Pulmonary artery endothelial cell (primary cell): ENCODE measurements around the gene PSMB11. TPM values are rescaled to one million over a fixed set of nuclear protein-coding genes. Genes with fewer than 3 reads are reported as not detected.
A peak's percentile ranks its signal among the peaks of the same experiment; 100 is the strongest.

Experiments
- DNase-seq: peaks from one replicate; pipeline ENCODE4 v3.0.0-alpha.2; 2011; ENCODE audit warnings: low read depth, low spot score
- total RNA-seq: library from RNA; depleted of rRNA; stranded (reverse); fragments of >200 nt; gene quantifications from 2 replicates; pipeline ENCODE4 v1.2.3, GENCODE V29; 2014

Gene PSMB11
- total RNA-seq, 1 donor from 2014 or later: not detected

DNA sequence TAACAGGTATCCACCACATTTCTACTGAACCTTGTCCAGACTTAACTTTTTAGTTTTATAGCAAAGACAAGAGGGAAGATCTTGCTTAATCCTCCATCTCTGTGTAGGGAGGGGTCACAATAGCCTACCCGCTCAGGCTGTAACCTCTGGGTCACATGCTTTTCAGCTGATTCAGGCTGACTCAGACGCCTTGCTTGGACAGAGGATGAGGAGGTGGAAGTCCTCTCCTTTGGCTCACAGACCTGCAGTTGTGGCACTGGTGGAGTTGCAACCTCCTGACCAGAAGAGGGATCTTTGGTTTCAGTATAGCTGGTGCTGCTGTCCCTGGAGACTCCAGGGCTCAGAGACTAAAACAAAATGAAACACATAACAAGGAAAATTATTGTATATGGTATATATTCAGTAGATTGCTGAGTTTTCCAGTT is 36.7 kb downstream of the PSMB11 start:
- DNase-seq: peak; percentile 70

DNA sequence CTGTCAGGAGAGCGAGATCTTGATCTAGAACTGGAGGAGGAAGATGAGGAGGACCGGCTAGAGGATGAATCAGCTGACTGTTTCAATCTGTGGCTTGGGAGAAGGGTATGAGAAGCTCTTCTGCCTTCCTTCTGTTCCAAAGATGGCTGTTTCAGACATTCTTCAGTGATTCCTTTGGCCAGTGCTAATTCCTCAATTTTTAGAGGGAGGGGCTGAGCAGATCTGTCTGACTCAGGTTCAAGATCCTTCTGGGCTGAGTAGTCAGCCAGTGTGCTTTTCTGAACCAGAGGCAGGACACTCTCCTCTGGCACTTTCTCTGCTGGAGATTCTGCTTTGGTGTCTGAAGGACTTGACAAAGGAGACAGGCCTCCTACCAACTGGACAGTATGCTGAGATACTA is 37.7 kb downstream of the PSMB11 start:
- no peak for DNase-seq

DNA sequence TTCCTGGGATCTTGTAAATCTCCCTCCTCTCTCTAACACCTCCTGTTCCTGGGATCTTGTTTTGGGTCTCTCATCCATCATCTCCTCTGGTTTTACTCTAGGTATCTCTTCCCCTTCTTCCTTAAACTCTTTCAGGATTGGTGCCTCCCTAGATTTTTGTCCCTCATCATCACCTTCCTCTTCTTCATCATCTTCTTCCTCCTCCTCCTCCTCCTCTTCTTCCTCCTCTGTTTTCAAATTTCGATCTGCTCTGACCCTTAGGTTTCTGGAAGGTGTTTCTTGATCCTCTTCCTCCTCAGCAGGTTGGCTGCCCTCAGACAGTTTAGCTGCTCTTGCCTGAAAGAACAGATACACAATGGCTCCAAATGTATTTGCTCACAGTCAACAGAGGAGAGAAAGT is 38.5 kb downstream of the PSMB11 start:
- DNase-seq: no peak

DNA sequence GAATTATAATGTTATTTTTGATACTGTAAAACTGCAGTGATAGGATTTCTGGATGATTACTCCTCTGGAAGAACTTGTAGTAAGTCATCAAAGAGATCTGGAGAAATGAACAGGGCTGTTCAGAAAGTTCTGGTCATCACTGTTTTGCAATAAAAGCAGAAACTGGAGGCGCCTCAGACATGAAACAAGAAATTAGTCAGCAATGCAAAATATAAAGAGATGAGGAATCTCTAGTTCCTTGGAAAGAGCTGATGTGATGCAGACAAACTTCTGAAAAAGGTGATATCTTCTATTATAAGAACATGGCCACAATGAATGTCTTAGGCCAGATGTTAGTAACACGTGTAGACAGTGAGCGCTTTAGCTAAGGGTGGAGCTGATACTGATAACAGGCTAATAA is 43.4 kb downstream of the PSMB11 start:
- DNase-seq: no peak

DNA sequence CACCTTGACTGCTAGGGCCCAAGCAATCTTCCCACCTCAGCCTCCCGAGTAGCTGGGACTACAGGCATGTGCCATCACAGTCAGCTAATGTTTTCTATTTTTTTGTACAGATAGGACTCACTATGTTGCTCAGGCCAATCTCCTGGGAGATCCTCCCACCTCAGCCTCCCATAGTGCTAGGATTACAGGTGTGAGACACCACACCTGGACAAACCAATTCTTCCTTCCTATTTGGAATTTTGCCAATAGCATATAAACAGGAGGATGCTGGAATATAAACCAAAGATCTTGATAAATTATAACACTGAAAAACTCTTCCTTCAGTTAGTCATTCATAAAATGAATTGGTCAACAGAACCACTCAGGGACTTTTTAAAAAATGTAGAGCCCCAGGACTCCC is 44.6 kb downstream of the PSMB11 start:
- no peak for DNase-seq

DNA sequence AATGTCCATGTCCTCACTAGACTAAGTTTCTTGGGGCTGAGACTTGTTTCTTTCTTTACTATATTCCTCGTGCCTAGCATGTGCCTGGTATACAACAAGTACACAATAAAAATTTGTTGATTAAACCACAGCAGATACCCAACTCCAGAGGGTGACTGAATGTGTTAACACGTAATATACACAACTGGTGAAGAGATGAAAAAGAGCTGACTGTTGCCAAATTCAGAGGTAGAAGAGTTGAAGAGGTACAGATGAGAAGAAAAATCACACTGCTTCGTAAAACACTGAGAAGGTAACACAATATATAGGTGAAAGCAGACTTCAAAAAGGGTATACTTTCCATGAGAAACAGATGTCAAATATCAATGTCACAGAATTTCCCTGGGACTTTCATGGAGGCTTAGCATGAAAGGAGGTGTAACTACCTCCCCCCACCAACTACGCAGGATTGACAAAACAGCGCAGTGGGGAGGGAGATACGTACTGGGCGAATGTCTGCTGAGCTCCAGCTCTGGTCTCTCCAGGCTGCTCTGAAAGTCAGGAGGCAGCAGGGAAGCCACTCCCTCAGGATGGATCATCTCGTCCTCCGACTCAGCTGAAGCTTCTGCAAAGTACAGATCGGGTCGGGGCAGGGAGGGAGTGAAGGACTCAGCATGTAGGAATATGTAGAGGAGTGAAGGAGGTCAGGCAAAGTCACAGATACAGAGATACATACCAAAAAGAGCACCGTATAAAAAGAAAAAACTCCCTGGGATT is 47.7 kb downstream of the PSMB11 start:
- DNase-seq: no peak

DNA sequence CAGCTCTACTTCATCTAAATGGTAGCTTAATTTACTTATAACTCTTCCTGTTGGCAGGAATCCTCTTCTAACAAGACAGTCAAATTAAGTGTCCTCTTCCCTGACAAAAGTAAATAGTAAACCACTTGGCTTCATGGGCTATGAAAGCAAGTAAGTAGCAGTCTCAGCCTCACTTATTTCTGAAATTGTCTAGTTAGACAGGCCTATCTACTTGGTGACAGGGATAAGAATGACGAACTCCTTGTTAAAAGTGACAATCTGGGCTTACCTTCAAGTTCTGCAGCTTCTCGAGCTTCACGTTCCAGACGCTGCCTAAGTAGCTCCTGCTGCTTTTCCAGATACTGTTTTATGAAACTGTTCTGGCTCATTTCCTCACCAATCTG is 48.2 kb downstream of the PSMB11 start:
- DNase-seq: no peak

DNA sequence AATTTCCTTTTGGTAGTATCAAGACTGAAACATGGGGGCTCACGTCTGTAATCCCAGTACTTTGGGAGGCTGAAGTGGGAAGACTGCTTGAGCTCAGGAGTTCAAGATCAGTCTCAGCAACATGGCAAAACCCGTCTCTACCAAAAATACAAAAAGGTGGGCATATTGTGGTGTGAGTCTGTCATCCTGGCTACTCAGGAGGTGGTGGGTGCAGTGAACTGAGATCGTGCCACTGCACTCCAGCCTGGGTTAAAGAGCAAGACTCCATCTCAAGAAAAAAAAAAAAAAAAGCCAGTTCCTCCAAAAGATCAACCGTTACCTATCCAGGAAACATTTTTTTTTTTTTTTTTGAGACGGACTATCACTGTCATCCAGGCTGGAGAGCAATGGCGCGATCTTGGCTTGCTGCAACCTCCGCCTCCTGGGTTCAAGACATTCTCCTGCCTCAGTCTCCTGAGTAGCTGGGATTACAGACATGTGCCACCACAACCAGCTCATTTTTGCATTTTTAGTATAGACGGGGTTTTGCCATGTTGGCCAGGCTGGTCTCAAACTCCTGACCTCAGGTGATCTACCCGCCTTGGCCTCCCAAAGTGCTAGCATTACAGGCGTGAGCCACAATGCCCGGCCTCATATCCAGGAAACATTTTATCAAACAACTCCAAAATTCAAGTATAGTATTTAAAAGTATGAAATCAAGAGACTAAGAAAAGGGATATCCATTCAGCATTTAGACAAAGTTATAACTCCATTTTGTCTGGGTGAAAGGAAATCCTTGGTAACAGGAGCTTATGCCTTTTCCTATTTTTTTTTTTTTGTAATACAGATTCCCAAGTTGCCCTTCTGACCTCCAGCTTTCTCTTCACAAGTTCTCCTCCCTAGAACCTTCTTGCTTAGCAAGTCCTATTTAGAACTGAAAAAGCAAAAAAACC is 49.5 kb downstream of the PSMB11 start:
- DNase-seq: no peak

DNA sequence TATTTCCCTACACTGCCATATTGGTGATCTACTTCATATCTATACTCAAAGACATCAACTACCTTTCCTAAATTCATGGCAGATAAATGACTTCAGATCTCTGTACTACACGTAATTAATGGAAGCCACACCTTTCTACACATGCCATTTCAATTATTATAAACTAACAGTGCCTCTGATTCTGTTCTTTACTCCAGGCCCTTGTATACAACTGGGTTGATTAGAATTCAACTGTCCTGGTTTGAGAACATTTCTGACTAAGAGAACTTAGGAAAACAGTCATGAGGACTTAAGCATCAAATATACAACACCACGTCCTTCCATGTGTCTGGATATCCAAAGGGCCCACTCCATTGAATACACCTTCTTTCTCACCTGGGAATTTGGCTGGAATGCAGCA is 51.1 kb downstream of the PSMB11 start:
- DNase-seq: no peak

DNA sequence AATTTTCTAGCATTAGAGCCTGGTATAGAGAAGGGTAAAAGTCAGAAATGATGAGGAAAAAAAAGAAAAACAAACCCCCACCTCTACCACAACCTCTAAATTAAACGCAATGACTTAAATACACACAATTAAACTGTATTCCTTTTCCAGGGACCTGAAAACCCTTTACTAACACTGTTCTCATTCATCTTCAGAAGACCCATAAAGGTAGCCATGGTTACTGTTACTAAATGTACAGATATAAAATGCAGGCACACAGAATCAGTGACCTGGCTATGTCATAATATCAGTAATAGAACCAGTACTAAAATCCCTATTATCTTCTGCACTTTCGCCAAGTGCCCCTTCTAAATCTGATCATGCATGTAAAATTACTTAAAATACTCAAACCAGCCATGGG is 51.5 kb downstream of the PSMB11 start:
- DNase-seq: no peak

Other genes with a start within 250 kb of the PSMB11 start
- gene SLC7A7, start 226.8 kb upstream of the PSMB11 start, total RNA-seq: 9.3 and 18.6 TPM in 2 replicates
- gene MRPL52, start 212.3 kb upstream of the PSMB11 start, total RNA-seq: 55.0 and 71.7 TPM in 2 replicates
- gene MMP14, start 205.6 kb upstream of the PSMB11 start, total RNA-seq: 237 and 295 TPM in 2 replicates
- 59.9 and 67.8 TPM in 2 replicates for gene LRP10, start 170.5 kb upstream of the PSMB11 start, total RNA-seq
- under 0.01 TPM in 1 of 2 replicates, not detected in the other for gene REM2, start 159.0 kb upstream of the PSMB11 start, total RNA-seq
- 59.9 and 75.2 TPM in 2 replicates for gene RBM23, start 123.1 kb upstream of the PSMB11 start, total RNA-seq
- gene PRMT5, start 112.8 kb upstream of the PSMB11 start, total RNA-seq: 67.0 and 67.7 TPM in 2 replicates
- gene HAUS4, start 85.1 kb upstream of the PSMB11 start, total RNA-seq: 57.4 and 58.2 TPM in 2 replicates
- gene AJUBA, start 59.7 kb upstream of the PSMB11 start, total RNA-seq: 66.8 and 72.2 TPM in 2 replicates
- 7.5 and 8.0 TPM in 2 replicates for gene C14orf93, start 32.1 kb upstream of the PSMB11 start, total RNA-seq
- gene PSMB5, start 7.3 kb upstream of the PSMB11 start, total RNA-seq: 302 and 331 TPM in 2 replicates
- gene CDH24, start 15.3 kb downstream of the PSMB11 start, total RNA-seq: 6.3 and 13.9 TPM in 2 replicates
- gene ACIN1, start 52.9 kb downstream of the PSMB11 start, total RNA-seq: 62.8 and 98.6 TPM in 2 replicates
- 48.5 and 52.5 TPM in 2 replicates for gene C14orf119, start 53.3 kb downstream of the PSMB11 start, total RNA-seq
- not detected in 2 replicates for gene CIROP, start 62.8 kb downstream of the PSMB11 start, total RNA-seq
- not detected in 2 replicates for gene CEBPE, start 77.0 kb downstream of the PSMB11 start, total RNA-seq
- gene SLC7A8, start 141.4 kb downstream of the PSMB11 start, total RNA-seq: 0.46 and 0.78 TPM in 2 replicates
- not detected in 2 replicates for gene RNF212B, start 195.7 kb downstream of the PSMB11 start, total RNA-seq
- gene HOMEZ, start 243.9 kb downstream of the PSMB11 start, total RNA-seq: 4.0 and 5.8 TPM in 2 replicates